GM12878 (cell line): Measurements from ENCODE around the gene FOSB. TPM values are rescaled to one million over a fixed set of nuclear protein-coding genes. Genes with fewer than 3 reads are reported as not detected.
A peak's percentile ranks its signal among the peaks of the same experiment; 100 is the strongest.

Experiments
- ASH2L ChIP-seq: fragments of 300-600, 200-600 bp; sonication (generic); IDR thresholded peaks from 2 replicates; pipeline ENCODE4 v1.6.1; 2017; ENCODE audit warnings: low read depth, mild to moderate bottlenecking, borderline replicate concordance
- ATF3 ChIP-seq: IDR thresholded peaks from 2 replicates; pipeline ENCODE4 v1.6.1; 2011; ENCODE audit warnings: low read depth, mild to moderate bottlenecking, low read length, moderate library complexity, borderline replicate concordance; ENCODE audit errors: extremely low read depth
- CBX5 ChIP-seq: sonication (generic); IDR thresholded peaks from 2 replicates; pipeline ENCODE4 v1.6.1; 2016; ENCODE audit warnings: low read depth, moderate library complexity, mild to moderate bottlenecking, inconsistent platforms
- CREB1 ChIP-seq: IDR thresholded peaks from 2 replicates; pipeline ENCODE4 v1.6.1; 2012; ENCODE audit warnings: low read depth, mild to moderate bottlenecking, inconsistent platforms
- ETV6 ChIP-seq, 2 experiments: fragments of 450-650 bp in 1 of 2; IDR thresholded peaks in 1 of 2; conservative IDR thresholded peaks in 1 of 2; 2 replicates each; pipeline ENCODE4 v1.6.1; 2014; ENCODE audit warnings: antibody characterized with exemption in 1 of 2, borderline replicate concordance in 1 of 2, low read depth in 1 of 2, mild to moderate bottlenecking in 1 of 2, moderate library complexity in 1 of 2
- FOS ChIP-seq: IDR thresholded peaks from 3 replicates; pipeline ENCODE4 v1.6.1; 2011; ENCODE audit warnings: borderline replicate concordance; ENCODE audit not compliant: insufficient read length; ENCODE audit errors: extremely low read depth
- HCFC1 ChIP-seq: fragments of 150-350 bp; IDR thresholded peaks from 2 replicates; pipeline ENCODE4 v1.6.1; 2014; ENCODE audit warnings: low read length
- IRF3 ChIP-seq: fragments of 450-650 bp; IDR thresholded peaks from 2 replicates; pipeline ENCODE4 v1.6.1; 2014; ENCODE audit warnings: mild to moderate bottlenecking
- JUNB ChIP-seq: IDR thresholded peaks from 2 replicates; pipeline ENCODE4 v1.6.1; 2016; ENCODE audit warnings: antibody characterized with exemption, mild to moderate bottlenecking
- KDM1A ChIP-seq: fragments of 200-600 bp; sonication (generic); IDR thresholded peaks from 2 replicates; pipeline ENCODE4 v1.6.1; 2016; ENCODE audit warnings: borderline replicate concordance
- PAX8 ChIP-seq: fragments of 450-650 bp; IDR thresholded peaks from 2 replicates; pipeline ENCODE4 v1.6.1; 2017; ENCODE audit warnings: mild to moderate bottlenecking, moderate library complexity
- RBBP5 ChIP-seq: fragments of 200-600 bp; sonication (generic); conservative IDR thresholded peaks from 2 replicates; pipeline ENCODE4 v1.6.1; 2016
- SIX5 ChIP-seq: IDR thresholded peaks from 2 replicates; pipeline ENCODE4 v1.6.1; 2011; ENCODE audit warnings: mild to moderate bottlenecking, low read depth, low read length, moderate library complexity; ENCODE audit not compliant: severe bottlenecking
- SMARCA5 ChIP-seq: fragments of 450-650 bp; IDR thresholded peaks from 2 replicates; pipeline ENCODE4 v1.6.1; 2017; ENCODE audit warnings: mild to moderate bottlenecking
- TCF3 ChIP-seq: IDR thresholded peaks from 2 replicates; pipeline ENCODE4 v1.6.1; 2012; ENCODE audit warnings: low read depth, mild to moderate bottlenecking, low read length, borderline replicate concordance; ENCODE audit not compliant: insufficient read depth
- USF1 ChIP-seq: IDR thresholded peaks from 2 replicates; pipeline ENCODE4 v1.6.1; 2011; ENCODE audit warnings: borderline replicate concordance, low read depth, mild to moderate bottlenecking, moderate library complexity, mixed read lengths, low read length; ENCODE audit not compliant: insufficient read depth; ENCODE audit errors: extremely low read length
- ZBTB4 ChIP-seq: fragments of 450-650 bp; formaldehyde crosslinking; IDR thresholded peaks from 2 replicates; pipeline ENCODE4 v1.4.0; 2022; ENCODE audit warnings: mild to moderate bottlenecking, moderate library complexity
- polyA plus RNA-seq, 11 experiments: library from polyadenylated mRNA; depleted of rRNA in 4 of 11; unstranded in 6 of 11; stranded (reverse) in 5 of 11; fragments of >200 nt; fragmentation: Nextera tagmentation in 4 of 11; fragmentation: Illumina TruSeq in 1 of 11; extraction: Ambion mirVana in 4 of 11; extraction: Trizol in 1 of 11; gene quantifications; 1 replicate in 1 of 11; 2 replicates in 10 of 11; pipeline versions ENCODE4 v1.2.1 to v1.2.3, GENCODE V29; 2011 to 2016; ENCODE audit warnings: inconsistent platforms in 2 of 11, missing spikeins in 2 of 11, low read depth in 1 of 11
- total RNA-seq, 4 experiments: library from RNA; depleted of rRNA in 3 of 4; stranded (reverse); fragments of >200 nt in 3 of 4; fragmentation: Illumina TruSeq in 1 of 4; extraction: Trizol in 1 of 4; gene quantifications; 2 replicates each; pipeline versions ENCODE4 v1.2.1 to v1.2.3, GENCODE V29; 2013 to 2021
- TF ChIP-seq, protein P1 (sequence below): IDR thresholded peaks from 2 replicates; pipeline ENCODE4 v1.6.1; 2012; ENCODE audit warnings: low read depth, low read length, improper control_type of control experiment
- TF ChIP-seq, protein P2 (sequence below): IDR thresholded peaks from 2 replicates; pipeline ENCODE4 v1.6.1; 2012; ENCODE audit warnings: low read length, inconsistent platforms

Gene FOSB
- total and polyA plus RNA-seq, 10 of the 15 experiments (the other 5 are each of a cell fraction or from before 2014, with no cell fraction given): 0.06 to 0.56 (median 0.26) TPM

DNA sequence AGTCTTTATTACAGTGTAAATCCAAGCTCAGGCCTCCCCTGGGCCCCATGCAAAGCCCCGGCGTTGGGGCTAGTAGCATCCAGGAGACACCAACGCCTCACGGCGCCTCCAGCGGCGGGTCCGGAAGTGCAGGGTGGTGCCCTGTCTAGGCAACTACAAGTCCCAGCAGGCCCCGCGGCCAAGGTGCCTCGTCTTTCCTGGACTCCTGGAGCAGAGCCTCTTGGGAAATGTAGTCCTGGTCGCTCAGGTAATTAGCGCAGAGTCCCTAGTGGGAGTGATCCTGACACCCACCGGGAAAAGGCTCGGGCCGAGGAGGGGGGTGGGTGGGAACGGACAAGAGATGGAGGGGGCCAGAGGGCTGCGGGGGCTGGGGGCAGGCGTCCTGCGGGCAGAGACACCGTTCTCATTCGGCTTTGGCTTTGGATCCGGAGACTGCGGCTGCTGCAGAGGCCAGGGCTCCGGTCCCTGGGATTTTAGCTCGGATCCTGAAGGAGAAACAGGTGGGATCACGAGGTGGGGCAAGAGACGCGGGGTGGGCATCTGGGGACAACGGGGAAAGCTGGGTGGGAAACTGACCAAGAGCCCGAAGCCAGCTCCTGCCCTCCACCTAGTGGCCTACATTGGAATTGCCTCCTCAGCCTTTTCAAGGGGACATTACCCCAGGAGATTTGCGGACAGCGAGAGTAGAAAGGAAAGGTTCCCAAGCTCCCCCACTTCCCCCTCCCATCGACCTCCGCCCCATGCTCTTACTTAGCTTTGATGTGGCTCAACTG, 17.7 kb downstream of the FOSB start (continued):
- TF ChIP-seq FOS (no peak), ZBTB4 (CRISPR knock-in tag) (no peak), IRF3 (no peak), ATF3 (peak; percentile 73; the same call in 1 of the 2 replicates), SIX5 (peak; percentile 99), USF1 (no peak), CBX5 (no peak), RBBP5 (no peak), TCF3 (no peak), JUNB (no peak), PAX8 (no peak), SMARCA5 (peak; percentile 51; the same call in 1 of the 2 replicates), ASH2L (no peak), KDM1A (no peak), ETV6 (conservative IDR thresholded peaks at IDR 0.05 in 1 of 2, IDR thresholded peaks at IDR 0.05 in 1 of 2; ENCODE audit: borderline replicate concordance in 1 of 2, low read depth in 1 of 2) (no peak), CREB1 (peak; percentile 88), HCFC1 (peak; percentile 99)
- TF ChIP-seq, protein P1, sequence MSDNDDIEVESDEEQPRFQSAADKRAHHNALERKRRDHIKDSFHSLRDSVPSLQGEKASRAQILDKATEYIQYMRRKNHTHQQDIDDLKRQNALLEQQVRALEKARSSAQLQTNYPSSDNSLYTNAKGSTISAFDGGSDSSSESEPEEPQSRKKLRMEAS: no peak
- TF ChIP-seq, protein P2, sequence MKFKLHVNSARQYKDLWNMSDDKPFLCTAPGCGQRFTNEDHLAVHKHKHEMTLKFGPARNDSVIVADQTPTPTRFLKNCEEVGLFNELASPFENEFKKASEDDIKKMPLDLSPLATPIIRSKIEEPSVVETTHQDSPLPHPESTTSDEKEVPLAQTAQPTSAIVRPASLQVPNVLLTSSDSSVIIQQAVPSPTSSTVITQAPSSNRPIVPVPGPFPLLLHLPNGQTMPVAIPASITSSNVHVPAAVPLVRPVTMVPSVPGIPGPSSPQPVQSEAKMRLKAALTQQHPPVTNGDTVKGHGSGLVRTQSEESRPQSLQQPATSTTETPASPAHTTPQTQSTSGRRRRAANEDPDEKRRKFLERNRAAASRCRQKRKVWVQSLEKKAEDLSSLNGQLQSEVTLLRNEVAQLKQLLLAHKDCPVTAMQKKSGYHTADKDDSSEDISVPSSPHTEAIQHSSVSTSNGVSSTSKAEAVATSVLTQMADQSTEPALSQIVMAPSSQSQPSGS: no peak
